Raji (cell line): ENCODE measurements around the gene ATP13A5.

Experiments
- POLR2A ChIP-seq: IDR thresholded peaks from 2 replicates; pipeline ENCODE4 v1.6.1; 2011; ENCODE audit warnings: low read depth, low read length, control low read depth; ENCODE audit not compliant: insufficient read depth

Gene ATP13A5

DNA sequence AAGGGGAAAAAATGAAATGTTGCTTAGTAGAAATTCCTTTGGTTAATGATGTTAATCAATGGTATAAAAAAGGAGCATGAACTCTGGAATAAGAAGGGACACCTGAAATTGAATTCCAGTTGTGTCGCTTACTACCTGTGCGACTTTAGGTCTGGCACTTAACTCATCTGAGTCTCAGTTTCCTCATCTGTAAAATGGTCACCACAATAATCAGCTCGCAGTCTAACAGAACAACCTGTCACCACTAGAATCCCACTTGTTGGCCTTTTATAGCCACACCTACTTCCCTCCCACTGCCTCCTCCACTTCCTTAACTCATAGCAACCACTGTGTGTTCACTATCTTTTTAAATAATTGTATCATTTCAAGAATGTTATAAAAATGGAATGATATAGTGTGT is 135.0 kb downstream of the ATP13A5 start:
- no peak for TF ChIP-seq POLR2A

- TF ChIP-seq POLR2A: no peak
Measured at GRCh38 chr3:193241716-193242115, 136.8 kb downstream of the ATP13A5 start.

DNA sequence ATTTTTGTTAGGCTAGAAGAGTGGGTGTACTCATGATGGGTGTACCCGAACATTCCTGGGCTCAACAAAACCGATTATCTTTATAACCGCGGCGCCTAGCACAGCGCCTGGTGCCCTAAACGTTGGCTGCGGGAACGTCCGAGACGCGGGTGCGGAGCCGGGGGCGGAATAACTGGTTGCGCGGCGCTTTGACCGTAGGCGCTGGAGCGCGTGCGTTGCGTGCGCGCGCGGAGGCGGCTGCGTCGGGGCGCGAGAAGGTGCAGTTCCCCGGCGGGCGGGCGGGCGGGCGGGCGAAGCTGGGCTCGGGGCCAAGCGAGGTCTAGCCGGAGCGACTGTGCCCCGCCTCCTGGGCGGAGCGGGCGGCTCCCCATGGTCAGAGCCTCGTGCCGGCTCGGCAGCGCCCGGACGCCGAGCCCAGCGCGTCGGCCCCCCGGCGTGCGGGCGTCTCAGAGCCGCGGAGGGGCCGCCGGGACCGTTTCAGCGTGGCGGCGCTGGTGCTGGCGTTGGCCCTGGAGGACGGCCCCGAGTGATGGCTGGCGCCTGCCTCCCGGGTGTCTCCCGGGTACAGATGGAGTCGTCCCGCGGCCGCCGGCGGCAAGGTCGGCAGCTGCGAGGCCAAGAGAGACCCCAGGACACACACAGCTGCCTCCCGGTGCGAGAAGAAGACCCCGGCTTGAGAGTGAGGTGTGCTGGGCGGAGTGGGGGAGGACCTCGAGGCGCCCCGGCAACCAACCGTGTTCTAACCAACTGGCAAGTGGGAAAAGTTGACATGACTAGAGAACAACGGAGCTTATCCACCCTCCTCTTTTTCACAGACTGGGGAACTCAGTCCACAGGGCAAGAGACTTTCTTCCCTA is 137.5 kb downstream of the ATP13A5 start, which contains the start of gene PLAAT1:
TSS of gene PLAAT1 (plus strand) at position 373 of the 857 bp plus-strand sequence. CDS start 14,429 bp downstream, outside the sequence.
- TF ChIP-seq POLR2A: no peak

GRCh38 chr3:193240436-193240849 is 138.1 kb downstream of the ATP13A5 start:
- no peak for TF ChIP-seq POLR2A

DNA sequence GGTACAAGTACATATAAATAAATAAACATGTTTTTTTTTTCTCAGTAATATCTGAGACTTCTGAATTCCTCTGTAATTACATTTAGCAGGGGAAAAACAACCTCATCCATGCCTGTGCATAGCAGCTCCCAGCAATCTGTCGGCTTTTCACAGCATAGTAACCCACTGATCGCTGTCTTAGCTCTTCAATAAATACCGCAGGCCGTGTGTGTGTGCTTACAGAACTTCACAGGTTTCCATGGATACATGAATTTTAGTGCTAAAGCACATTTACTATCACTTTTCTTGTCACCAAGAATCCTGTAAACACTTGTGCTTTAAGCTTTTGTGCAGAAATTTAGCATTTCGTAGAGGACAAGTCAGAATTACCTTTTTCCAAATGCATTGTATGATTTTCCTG is 141.5 kb downstream of the ATP13A5 start:
- TF ChIP-seq POLR2A: no peak

- no peak for TF ChIP-seq POLR2A
Measured at GRCh38 chr3:193236599-193236998, 142.0 kb downstream of the ATP13A5 start.

GRCh38 chr3:193231201-193231600 is 147.4 kb downstream of the ATP13A5 start:
- no peak for TF ChIP-seq POLR2A

DNA sequence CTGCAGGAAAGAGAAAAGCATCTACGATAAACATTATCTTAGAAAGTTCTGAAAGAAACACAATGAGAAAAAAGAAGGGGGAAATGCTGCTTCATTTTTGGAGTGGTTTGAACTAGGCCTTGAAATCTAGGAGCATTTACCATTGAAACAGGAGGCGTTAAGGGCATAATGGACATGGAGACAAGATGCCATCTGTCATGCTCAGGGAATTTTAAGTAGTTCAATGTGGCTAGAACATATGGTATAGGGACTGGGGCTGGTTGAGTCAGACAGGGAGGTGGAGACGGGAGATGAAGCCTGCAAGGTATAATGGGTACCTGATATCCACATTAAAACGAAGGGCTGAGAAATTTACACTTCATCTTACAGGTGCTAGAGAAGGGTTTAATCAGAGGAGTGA is 147.9 kb downstream of the ATP13A5 start:
- TF ChIP-seq POLR2A: no peak

- TF ChIP-seq POLR2A: no peak
Measured at GRCh38 chr3:193229851-193230420, 148.6 kb downstream of the ATP13A5 start.

- TF ChIP-seq POLR2A: no peak
Measured at GRCh38 chr3:193228206-193228605, 150.3 kb downstream of the ATP13A5 start.

DNA sequence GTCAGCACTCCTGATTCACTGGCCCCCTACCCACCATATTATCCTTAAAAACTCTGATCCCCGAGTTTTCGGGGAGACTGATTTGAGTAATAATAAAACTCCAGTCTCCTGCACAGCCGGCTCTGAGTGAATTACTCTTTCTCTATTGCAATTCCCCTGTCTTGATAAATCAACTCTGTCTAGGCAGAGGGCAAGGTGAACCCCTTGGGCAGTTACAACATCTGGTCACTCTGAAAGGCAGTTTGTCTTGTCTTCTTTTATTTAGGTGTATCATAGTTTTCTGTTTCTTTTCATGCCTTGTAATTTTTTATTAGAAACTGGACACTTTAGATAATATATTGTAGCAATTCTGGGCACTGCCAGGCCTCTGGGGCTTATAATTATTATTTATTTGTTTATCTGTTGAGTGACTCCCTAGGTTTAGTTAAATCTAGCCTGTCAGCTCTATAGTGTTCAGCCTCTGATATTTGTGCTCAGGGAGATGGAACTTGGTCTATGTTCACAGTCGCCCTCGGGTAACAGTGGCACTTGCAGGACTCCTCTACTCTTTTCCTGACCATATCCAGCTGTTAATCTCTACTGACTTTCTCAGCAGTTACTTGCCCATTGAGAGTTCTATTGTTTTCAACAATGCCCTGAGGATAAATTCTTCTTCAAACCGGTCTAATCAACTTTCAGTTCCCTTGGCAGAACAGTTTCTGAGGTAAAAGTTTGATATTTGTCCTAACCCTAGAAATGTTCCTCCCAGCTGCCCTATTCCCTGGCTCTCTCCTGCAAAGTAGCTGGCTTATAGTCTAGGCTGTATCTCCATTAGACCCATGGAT is 153.0 kb downstream of the ATP13A5 start:
- TF ChIP-seq POLR2A: no peak
